DMS114 treated with DMSO at 0.1 percent for 48 hours (cell line): ENCODE measurements around the gene SRPK3.
"Not testable (repeated sequence)": the region's sequence is repeated elsewhere in the genome, so short reads cannot be mapped to it uniquely, and the experiment has no call there.

Experiments used
- DNase-seq: peaks from one replicate; lab custom pipeline; 2025; ENCODE audit not compliant: unreplicated experiment; lab: John Stamatoyannopoulos, UW

The SRPK3 gene, protein sequence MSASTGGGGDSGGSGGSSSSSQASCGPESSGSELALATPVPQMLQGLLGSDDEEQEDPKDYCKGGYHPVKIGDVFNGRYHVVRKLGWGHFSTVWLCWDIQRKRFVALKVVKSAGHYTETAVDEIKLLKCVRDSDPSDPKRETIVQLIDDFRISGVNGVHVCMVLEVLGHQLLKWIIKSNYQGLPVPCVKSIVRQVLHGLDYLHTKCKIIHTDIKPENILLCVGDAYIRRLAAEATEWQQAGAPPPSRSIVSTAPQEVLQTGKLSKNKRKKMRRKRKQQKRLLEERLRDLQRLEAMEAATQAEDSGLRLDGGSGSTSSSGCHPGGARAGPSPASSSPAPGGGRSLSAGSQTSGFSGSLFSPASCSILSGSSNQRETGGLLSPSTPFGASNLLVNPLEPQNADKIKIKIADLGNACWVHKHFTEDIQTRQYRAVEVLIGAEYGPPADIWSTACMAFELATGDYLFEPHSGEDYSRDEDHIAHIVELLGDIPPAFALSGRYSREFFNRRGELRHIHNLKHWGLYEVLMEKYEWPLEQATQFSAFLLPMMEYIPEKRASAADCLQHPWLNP

DNA sequence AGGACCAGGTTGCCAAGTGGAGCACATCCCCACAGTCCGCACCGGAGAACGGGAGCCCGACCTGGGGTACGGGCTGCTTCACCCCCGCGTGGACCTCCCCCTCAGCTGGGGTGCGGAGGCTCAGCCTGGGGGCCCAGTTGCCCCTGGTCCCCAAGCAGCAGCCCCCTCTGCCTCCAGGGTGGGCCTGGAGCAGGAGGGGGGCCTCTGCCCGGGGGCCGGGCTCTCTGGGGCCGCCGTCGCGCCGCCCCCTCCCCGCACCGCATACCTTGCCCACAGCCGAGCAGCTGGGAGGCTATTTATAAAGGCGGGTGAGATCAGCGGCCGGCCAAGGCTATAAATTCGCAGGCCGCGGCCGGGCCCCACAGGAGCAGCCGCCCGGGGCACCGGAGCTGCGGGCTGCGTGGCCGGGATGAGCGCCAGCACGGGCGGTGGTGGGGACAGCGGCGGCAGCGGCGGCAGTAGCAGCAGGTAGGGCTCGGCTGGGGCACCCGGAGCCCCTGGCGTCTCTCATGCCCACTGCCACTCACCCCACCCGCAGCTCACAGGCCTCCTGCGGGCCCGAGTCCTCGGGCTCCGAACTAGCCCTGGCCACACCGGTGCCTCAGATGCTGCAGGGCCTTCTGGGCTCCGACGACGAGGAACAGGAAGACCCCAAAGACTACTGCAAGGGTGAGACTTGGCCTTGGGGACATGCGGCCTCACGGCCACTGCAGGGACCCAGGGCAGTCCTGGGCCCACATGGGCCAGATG lies at the start of gene SRPK3:
Gene SRPK3, plus strand, starts transcription at position 364 of the 750 bp plus-strand sequence. Its CDS starts 46 bp downstream, at position 410.
- no peak for DNase-seq

DNA sequence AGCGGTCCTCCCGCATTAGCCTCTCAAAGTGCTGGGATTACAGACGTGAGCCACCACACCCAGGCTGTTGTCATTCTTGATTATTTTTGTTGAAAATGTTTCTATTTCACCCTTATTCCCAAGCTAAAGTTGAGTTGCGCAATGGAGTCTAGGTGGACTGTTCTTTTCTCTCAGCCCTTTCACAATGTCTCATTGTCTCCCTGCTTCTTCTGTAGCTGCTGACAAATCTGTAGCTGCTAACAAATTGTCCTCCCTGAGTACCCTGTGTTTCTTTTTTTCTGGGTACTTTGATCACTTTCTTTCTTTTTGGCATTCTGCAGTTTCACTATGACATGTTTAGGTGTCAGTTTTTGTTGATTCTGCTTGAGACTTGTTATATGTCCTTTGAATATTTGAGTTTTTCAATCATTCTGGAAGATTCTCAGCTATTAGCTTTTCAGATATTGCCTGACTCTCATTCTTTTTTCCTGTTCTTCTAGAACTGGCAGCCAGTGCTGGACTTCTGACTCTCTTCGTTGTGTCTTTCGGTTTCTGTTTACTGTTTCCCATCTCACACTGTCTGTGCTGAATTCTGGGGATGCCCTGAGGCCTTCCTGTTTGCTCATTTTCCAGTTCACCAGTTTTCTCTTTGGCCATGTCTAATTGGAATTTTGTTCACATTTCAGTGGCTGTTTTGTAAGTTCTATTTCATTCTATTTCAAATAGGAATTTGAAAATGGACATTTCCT lies 49.6 kb upstream of the SRPK3 start:
- DNase-seq = no peak

DNA sequence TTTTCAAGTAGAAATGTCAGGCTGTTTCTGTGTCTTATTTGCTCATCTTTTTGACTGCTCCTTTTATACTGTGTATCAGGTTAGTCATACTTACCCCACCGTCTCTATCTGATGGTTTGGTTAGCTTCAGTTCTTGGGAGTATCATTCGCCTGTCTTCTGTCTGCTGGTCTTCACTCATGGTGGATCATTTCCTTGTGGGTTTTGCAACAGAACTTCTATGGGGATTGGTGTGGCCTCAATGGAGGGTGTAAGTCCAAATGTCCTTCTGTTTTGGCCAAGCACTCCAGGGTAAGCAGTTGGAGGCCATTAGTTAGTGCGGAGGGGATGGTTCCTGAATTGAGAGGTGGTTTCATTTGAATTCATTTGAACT lies 49.0 kb upstream of the SRPK3 start:
- DNase-seq = no peak

GRCh38 chrX:153732401-153732800 lies 48.4 kb upstream of the SRPK3 start:
- DNase-seq = no peak

DNA sequence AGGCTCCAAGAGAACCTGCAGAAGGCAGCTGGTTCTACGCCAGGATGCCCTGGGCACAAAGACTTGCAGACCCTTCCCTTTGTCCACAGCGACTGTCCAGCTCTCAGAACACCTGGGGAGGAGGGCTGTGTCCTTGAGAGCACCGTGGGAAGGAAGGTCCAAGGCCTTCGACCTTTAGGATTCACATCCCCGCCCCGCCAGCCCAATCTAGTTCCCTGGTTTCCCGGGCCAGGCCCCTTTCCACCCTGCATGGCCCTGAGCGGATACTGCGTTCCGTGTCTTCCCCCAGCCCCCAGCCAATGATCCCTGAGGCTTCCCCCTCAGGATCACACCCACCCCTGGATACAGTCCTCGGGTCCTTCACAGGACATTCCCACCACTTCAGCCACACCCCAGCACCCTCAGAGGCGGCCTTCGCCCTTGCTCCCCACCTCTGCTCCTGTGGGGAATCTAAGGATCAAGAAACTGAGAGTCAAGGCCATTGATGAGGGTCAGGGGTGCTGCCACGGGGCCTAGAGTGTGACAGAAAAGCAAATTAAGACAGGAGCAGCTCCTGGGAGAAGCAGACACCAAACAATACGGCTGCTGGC lies 47.1 kb upstream of the SRPK3 start:
- no peak for DNase-seq

DNA sequence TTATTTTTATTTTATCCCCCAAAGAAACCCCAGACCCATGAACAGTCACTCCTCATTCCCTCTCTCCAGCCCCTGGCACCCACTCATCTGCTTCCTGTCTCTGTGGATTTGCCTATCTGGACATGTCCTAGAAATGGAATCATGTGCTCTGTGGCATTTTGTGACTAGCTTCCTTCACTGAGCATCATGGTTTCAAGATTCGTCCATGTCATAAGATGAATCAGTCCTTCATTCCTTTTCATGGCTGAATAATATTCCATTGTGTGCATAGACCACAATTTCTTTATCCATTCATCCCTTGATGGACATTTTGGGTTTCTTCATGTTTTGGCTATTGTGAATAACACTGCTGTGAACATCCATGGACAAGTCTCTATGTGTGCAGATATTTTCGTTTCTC lies 46.0 kb upstream of the SRPK3 start:
- no peak for DNase-seq

- no peak for DNase-seq
These were observed 45.6 kb upstream of the SRPK3 start for GRCh38 chrX:153735274-153735673.

DNA sequence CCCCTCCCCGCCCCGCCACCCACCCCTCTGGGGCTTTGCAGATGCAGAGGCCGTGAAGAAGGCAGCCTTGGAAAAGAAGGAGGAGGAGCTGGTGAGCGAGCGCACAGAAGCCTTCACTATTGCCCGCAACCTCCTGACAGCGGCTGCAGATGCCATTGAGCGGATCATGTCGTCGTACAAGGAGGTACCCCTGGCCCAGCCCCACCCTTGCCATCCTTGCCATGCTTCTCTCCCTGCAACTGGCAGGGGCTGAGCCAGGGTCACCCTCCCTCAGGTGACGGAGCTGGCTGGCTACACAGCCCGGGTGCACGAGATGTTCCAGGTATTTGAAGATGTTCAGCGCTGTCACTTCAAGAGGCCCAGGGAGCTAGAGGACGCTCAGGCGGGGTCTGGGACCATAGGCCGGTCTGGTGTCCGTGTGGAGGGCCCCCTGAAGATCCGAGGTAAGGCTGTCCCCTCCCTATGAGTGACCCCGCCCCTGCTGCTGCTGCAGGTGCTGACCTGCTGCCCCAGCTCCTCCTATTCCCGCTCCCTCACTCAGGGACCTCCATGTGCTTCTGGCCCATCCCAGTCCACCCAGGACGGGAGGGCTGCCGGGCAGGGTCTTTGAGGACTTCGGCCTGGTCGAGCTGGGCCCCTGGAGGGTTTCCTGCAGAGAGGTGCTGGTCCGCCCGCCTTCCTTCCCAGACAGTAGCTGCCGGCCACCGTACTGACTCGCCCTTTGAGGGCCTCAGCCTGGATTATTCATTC lies 44.6 kb upstream of the SRPK3 start:
- DNase-seq = no peak

DNA sequence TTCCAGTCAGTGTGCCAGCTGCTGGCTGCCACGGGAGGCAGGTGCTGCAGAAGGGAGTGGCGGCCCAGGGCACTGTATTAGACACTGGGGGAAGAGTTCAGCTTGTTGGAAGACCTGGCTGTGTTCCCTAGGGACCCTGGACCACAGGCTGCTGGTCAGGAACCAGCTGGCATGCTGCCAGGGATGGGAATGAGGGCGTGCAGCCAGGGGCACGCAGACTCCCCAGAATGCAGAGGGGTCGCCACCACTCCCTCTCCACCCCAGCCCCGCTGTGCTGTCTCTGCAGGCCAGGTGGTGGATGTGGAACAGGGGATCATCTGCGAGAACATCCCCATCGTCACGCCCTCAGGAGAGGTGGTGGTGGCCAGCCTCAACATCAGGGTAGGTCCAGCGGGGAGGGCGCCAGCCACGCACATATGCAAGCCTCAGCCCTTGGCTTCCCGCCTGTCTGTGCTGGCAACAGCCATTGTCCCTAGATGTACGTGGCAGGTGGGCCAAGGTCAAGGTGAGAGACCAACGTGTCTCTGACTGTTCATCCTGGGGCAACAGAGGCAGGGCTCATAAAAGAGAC lies 43.9 kb upstream of the SRPK3 start:
- DNase-seq = no peak

- no peak for DNase-seq
These were observed 42.7 kb upstream of the SRPK3 start for GRCh38 chrX:153738056-153738605.

GRCh38 chrX:153739754-153740486 lies 40.9 kb upstream of the SRPK3 start:
- DNase-seq = no peak

- DNase-seq = no peak
These were observed 40.1 kb upstream of the SRPK3 start for GRCh38 chrX:153740631-153741222.

GRCh38 chrX:153741446-153741845 lies 39.4 kb upstream of the SRPK3 start:
- DNase-seq = no peak

DNA sequence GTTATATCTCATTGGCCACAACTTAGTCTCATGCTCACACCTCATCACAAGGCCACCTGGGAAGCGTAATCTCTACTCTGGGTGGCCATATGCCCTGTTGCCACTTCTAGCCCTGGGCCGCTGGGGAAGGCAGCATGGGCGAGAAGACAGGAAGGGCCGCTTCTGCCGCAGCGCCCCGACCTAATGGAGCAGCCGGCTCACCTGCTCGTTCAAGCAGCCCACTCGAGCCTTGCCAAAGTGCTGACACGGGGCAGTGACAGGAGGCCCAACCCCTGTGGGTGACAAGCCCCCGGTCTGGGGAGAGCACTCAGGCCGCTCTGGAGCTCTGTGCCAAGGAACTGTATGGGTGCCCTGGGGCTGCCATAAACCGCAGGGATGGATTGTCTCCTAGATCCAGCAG lies 38.7 kb upstream of the SRPK3 start:
- DNase-seq = not testable (repeated sequence)

DNA sequence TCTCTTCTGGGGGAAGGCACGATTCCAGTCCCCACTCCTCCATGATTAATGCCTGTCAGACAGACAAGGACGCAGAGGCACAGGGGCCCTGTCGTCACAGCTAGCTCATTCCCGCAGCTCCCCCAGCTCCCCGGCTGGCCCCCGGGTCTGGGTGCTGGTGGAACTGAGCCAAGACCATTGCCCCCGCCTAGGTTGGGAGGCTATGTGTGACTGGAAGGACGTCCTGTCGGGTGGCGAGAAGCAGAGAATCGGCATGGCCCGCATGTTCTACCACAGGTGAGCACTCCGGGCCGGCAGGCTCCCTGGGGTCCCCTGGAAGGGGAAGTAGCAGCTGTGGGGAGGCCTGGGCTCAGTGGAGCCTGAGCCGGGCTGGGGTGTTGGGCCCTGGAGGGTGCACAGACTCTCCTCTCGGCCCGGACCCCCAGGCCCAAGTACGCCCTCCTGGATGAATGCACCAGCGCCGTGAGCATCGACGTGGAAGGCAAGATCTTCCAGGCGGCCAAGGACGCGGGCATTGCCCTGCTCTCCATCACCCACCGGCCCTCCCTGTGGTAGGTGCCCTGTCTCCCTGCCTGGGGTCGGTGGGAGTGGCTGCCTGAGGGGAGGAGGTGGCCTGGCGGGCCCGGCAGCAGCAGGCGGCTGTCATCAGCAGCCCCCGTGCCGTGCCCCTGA lies 37.9 kb upstream of the SRPK3 start:
- DNase-seq = not testable (repeated sequence)

DNA sequence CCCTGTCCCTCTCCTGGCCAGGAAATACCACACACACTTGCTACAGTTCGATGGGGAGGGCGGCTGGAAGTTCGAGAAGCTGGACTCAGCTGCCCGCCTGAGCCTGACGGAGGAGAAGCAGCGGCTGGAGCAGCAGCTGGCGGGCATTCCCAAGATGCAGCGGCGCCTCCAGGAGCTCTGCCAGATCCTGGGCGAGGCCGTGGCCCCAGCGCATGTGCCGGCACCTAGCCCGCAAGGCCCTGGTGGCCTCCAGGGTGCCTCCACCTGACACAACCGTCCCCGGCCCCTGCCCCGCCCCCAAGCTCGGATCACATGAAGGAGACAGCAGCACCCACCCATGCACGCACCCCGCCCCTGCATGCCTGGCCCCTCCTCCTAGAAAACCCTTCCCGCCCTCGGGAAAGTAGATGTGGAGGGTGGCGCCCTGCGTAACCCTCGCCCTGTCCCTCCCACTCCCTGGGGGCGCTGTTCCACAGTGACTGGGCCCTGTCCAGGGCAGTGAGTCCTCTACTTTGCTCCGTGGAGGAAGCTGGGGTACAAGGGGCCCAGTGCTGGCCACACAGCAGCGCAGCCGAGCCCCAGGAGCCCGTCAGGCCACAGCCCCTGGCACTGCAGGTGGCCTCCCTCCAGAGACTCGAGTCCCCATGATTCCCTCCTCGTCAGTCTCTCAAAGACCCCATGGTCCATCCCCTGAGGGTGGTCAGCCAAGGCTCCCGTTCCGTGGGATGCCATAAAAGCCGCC lies 37.2 kb upstream of the SRPK3 start:
- not testable (repeated sequence) for DNase-seq
